22Rv1 (cell line): ENCODE data around the gene PPP1R12B.

Experiments used
- CTCF ChIP-seq: fragments of 450-650 bp; IDR thresholded peaks from 2 replicates; pipeline ENCODE4 v1.5.1; 2017; ENCODE audit warnings: mild to moderate bottlenecking
- ZFX ChIP-seq: fragments of 450-650 bp; IDR thresholded peaks from 2 replicates; pipeline ENCODE4 v1.6.1; 2017; ENCODE audit warnings: antibody characterized with exemption, borderline replicate concordance

- TF ChIP-seq CTCF (no peak), ZFX (no peak)
These were observed 14.6 kb upstream of the PPP1R12B start for GRCh38 chr1:202333861-202334260.
